Activated CD4-positive, alpha-beta T cell treated with anti-CD3 and anti-CD28 coated beads, Interleukin-2, amount 50 U/mL, for 4 hours (primary cell): ENCODE data around the gene FAM241B.

Experiments
- DNase-seq, 2 experiments: peaks; one replicate each; pipeline ENCODE4 v3.0.0-alpha.2; 2020

The FAM241B gene

DNA sequence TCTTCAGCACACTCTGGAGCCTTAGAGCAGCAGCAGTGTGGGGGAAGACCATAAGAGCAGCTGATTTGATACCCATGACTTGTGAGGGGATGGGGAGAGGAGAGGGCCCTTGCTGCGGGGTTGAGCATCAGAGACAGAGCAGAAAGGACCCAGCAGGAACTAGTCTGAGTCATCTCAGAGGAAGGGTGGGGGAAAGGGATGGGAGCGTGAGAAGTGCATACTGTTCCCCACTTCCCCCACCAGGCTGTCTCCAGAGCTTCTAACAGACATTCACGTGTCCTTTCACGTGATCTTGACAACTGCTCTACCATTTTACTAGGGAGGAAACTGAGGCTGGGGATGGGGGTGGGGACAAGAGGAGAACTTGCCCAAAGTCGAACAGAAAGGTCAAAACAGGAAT is 38.7 kb downstream of the FAM241B start:
- no peak for DNase-seq

DNA sequence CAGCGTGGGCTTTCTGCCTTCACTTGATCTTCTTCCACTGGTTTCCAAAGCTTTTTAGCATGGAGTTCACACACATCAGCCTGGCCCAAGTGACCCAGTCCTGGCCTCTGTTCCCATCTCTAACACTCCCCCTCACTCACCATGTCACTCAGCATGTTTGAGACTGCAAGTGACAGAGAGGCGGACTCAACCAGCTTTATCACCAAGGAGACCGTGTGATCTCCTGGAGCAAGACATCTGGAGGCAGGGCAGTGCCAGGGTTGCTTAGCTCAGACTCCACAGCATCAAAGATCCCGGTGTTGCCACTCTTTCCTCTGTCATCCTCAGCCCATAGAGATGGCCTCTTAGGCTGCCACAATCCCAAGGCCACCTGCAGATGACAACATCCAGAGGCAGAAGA is 39.4 kb downstream of the FAM241B start:
- no peak for DNase-seq

DNA sequence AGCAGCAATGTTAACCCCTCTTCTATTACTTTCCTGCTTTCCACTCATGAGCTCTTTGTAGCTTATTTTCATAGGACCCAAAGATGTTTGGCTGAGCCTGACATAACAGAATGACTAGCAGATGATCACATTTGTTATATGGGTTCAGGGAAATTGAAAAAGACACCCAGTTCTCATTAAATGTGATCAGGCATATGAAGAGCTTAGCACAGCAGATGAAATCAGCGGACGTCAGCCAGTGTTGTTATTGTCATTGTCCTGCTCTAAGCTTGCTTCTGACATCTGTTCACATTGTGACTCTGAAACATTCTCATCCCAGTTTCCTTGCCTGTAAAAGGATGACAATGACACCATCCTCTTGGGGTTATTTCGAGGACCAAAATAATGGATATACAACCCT is 43.5 kb downstream of the FAM241B start:
- no peak for DNase-seq

DNA sequence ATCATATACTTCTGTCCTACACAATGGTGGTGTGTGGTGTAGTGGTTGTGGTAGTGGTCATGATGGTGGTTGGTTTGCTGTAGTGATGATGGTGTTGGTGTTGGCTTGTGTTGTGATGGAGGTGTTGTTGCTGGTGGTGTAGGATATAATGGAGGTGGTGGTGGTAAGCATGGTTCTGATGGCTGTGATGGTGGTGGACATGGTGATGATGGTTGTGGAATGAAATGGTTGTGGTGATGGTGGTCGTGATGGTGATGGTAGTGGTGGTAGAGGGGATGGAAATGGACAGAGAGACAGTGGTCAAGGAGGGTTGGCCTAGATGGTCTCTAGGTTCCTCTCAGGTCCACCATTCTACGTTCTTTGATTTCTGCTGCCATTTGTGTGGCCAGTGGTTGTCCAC is 44.7 kb downstream of the FAM241B start:
- DNase-seq, result no peak

DNA sequence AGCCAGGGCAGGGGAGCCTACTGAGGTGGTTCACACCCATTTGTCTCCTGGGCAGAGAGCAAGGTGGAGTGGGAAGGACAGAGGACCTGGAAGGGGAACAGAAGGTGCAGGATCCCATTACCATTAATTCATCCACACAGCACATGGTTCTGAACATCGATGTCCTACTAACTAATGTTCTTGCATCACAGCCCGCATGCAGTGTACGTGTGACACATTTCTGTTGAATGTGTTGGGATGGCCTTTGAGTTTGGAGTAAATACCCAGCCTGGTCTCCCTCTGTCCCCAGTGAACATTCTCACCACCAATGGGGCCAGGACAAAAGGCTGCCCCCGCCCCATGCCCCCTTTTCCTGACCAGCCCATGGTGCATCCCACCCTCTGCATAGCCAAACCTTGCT is 46.3 kb downstream of the FAM241B start:
- DNase-seq, result no peak

DNA sequence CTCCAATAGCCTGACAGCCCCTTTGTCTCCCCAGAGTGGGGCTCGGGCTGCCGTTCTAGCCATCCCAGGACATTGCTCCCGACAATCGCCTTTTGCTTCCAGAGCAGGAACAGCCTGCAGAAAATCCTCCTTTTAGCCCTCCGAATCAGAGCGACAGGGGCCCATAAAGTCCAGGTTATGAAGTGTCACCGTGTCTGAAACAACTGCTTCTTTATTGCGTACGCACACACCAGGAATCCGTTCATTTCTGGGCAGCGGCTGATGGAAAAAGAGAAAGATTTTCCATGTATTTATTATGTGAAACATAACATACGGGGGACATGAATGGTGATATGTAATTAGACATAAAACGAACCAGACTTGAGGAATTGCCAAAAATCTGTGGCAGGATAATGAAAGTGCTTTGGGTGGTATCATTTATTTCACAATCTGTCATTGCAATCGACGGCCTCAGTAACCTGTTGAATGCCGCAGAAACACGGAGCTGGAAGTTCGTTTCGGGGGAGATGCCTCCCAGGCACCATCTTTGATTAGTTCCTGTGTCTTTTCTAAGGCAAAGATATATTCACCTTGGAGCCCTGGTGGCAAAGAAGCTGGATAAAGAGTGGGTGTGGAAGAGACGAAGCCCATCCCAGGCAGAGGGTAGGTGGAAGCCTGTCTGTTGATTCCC is 48.1 kb downstream of the FAM241B start:
- DNase-seq, result no peak

DNA sequence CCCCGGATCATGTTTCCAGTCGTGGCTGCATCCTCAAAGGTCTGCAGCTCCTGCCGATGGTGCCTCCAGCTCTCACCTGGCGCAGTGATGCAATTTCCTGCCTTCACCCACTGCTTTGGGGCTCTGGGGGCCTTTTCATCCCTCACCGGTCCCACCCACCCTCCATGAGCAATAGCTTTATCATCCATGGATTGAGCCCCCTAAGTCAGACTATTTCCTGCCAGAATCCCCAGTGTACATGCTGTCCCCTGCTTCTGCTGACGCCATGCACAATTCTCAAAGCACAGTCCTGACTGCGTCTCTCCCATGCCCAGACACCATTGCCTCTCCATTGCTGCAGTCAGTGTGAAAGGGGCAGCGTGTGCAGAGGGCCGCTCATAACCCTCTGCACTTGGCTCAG is 49.7 kb downstream of the FAM241B start:
- DNase-seq, result no peak

DNA sequence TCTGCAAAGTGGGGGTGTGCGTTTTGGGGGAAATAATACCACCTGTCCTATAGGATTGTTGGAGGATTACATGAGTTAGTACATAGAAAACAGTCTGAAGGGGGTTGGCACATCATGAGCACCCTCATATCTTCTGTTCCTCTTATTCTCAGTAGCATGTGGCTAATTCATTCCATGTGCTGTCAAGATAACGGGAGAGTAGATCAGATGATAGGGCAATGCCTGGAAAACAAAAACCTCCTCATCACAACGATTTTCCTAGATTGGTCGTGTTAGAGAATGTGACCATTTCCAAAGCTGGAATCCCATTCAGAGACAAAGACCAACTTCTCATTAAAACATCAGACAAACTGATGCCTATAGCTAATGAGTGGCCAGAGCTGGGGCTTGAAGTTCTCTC is 50.6 kb downstream of the FAM241B start:
- DNase-seq, result no peak

DNA sequence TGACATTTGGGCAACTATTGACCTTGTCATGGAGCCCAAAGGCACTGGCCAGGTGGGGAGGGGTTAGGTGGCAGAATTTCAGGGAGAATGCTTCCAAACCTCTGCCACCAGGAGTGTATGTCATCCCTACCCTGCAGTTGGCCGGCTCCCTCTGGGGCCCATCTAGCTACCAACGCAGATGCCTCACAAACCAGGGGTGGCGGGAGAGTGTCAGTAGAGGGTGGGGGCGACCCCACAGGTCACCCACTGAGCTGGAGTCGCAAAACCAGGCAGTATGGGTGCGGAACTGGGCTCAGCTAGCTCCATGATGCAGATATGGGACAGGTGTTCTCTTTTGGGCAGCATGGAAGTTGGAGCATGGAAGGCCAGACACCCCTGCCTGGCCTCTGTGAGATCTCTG is 51.4 kb downstream of the FAM241B start:
- DNase-seq, result no peak

DNA sequence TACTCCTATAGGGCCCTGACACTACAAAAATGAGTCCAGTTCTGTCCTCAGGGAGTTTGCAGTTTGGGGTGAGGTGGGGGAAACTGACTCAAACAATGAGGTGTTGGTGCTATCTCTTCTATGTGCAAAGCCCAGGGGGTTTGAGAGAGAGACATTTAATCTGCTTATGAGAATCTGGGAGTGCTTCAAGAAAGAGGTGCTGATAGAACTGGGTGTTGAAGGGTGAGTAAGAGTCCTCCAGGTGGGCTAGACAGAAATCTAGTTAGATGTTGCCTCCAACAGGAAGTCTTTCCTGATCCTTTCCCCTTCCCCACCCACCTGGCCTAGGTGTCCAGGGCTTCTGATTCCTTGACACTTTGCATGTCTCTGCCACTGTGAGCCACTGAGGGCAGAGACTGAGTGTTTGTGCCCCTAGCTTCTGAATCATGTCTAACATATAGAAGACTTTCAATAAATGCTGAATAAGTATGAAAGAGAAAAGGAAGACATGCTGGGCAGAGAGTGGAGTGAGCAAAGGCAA is 53.0 kb downstream of the FAM241B start:
- DNase-seq, result no peak
